Osteocyte (in vitro differentiated cells): Measurements from ENCODE around the gene BCAR3. TPM values are rescaled to one million over a fixed set of nuclear protein-coding genes. Genes with fewer than 3 reads are reported as not detected.

ENCODE experiments used
- DNase-seq: peaks from one replicate; pipeline ENCODE4 v3.0.0; 2021; ENCODE audit warnings: mixed read lengths; ENCODE audit not compliant: unreplicated experiment; ENCODE audit errors: extremely low spot score
- H3K27ac Mint-ChIP-seq: one replicate; pipeline ENCODE4 v1.8.0; 2021; ENCODE audit warnings: mild to moderate bottlenecking, mixed read lengths; ENCODE audit not compliant: unreplicated experiment
- H3K27me3 Mint-ChIP-seq: one replicate; pipeline ENCODE4 v1.8.0; 2021; ENCODE audit warnings: mixed read lengths; ENCODE audit not compliant: unreplicated experiment
- H3K36me3 Mint-ChIP-seq: one replicate; pipeline ENCODE4 v1.8.0; 2021; ENCODE audit warnings: mixed read lengths; ENCODE audit not compliant: unreplicated experiment
- H3K4me1 Mint-ChIP-seq: one replicate; pipeline ENCODE4 v1.8.0; 2021; ENCODE audit warnings: mixed read lengths; ENCODE audit not compliant: unreplicated experiment
- H3K4me3 Mint-ChIP-seq: one replicate; pipeline ENCODE4 v1.8.0; 2021; ENCODE audit warnings: mild to moderate bottlenecking, moderate library complexity, mixed read lengths; ENCODE audit not compliant: unreplicated experiment
- H3K9me3 Mint-ChIP-seq: one replicate; pipeline ENCODE4 v1.8.0; 2021; ENCODE audit warnings: mixed read lengths; ENCODE audit not compliant: unreplicated experiment
- CTCF ChIP-seq: fragments of 200-600 bp; sonication (generic); IDR thresholded peaks from 2 replicates; pipeline ENCODE4 v1.5.0; 2021; ENCODE audit warnings: antibody characterized with exemption, mild to moderate bottlenecking, moderate library complexity
- long read RNA-seq: library from polyadenylated mRNA; unstranded; transcript quantifications from one replicate; pipeline ENCODE4 v2.0.0, GENCODE V29; 2021
- total RNA-seq: library from RNA; stranded (reverse); gene quantifications from 2 replicates; pipeline ENCODE4 v1.2.1, GENCODE V29; 2021

The BCAR3 gene
- 7.9 and 8.8 TPM in 2 replicates for total RNA-seq
- long read RNA-seq, transcript BCAR3-204 (10 exons, 2,827 nt) = major isoform, 8 of 15 reads
- long read RNA-seq, partial matches to known transcripts = 0 of 15 reads
- long read RNA-seq, other reads (novel, unspliced or antisense) = 4 of 15 reads

GRCh38 chr1:93681101-93681988 is at the start of gene BCAR3:
BCAR3 (minus strand) TSS chr1:93681837; CDS start chr1:93674930, 6,907 bp downstream.
- TF ChIP-seq CTCF = peak; percentile 39
- no peaks in the 10 kb centered on the region for H3K9me3 Mint-ChIP-seq
- H3K36me3 Mint-ChIP-seq = peaks cover 7% of the 10 kb centered on the region
- peaks cover 28% of the 10 kb centered on the region for H3K4me1 Mint-ChIP-seq
- no peaks in the 10 kb centered on the region for H3K27me3 Mint-ChIP-seq
- peak within 1 kb of the TSS; percentile 89 for H3K4me3 Mint-ChIP-seq
- peak; percentile 89 for DNase-seq
- peak within 1 kb of the TSS; percentile 89 for H3K27ac Mint-ChIP-seq

GRCh38 chr1:93730621-93731020 is 49.0 kb upstream of the BCAR3 start:
- no peaks in the 10 kb centered on the region for H3K9me3 Mint-ChIP-seq
- no peaks in the 10 kb centered on the region for H3K36me3 Mint-ChIP-seq
- no peak overlapping the region for H3K27ac Mint-ChIP-seq
- H3K27me3 Mint-ChIP-seq = no peaks in the 10 kb centered on the region
- H3K4me3 Mint-ChIP-seq = no peak overlapping the region
- no peak for TF ChIP-seq CTCF
- no peak for DNase-seq
- H3K4me1 Mint-ChIP-seq = peaks cover 9% of the 10 kb centered on the region

- H3K27ac Mint-ChIP-seq = no peak overlapping the region
- H3K4me1 Mint-ChIP-seq = peaks cover 5% of the 10 kb centered on the region
- no peaks in the 10 kb centered on the region for H3K9me3 Mint-ChIP-seq
Measured at GRCh38 chr1:93729906-93730305, 48.3 kb upstream of the BCAR3 start.

GRCh38 chr1:93729502-93729901 is 47.9 kb upstream of the BCAR3 start:
- Mint-ChIP-seq H3K4me3 (no peak overlapping the region), H3K27me3 (no peaks in the 10 kb centered on the region), H3K9me3 (no peaks in the 10 kb centered on the region), H3K4me1 (peaks cover 5% of the 10 kb centered on the region), H3K27ac (no peak overlapping the region), H3K36me3 (no peaks in the 10 kb centered on the region)
- DNase-seq = no peak
- TF ChIP-seq CTCF = no peak

More at GRCh38 chr1:93729906-93730305, 48.3 kb upstream of the BCAR3 start:
- H3K36me3 Mint-ChIP-seq = no peaks in the 10 kb centered on the region
- TF ChIP-seq CTCF = no peak
- DNase-seq = no peak
- H3K4me3 Mint-ChIP-seq = no peak overlapping the region
- no peaks in the 10 kb centered on the region for H3K27me3 Mint-ChIP-seq

- peaks cover 5% of the 10 kb centered on the region for H3K4me1 Mint-ChIP-seq
- no peak overlapping the region for H3K4me3 Mint-ChIP-seq
- no peaks in the 10 kb centered on the region for H3K36me3 Mint-ChIP-seq
- DNase-seq = no peak
- H3K27ac Mint-ChIP-seq = no peak overlapping the region
- no peaks in the 10 kb centered on the region for H3K27me3 Mint-ChIP-seq
- no peak for TF ChIP-seq CTCF
- H3K9me3 Mint-ChIP-seq = no peaks in the 10 kb centered on the region
Measured at GRCh38 chr1:93728480-93729131, 47.0 kb upstream of the BCAR3 start.
